Upper lobe of left lung (tissue), 6 donors: Measurements from ENCODE around the gene MFN1. TPM values are rescaled to one million over a fixed set of nuclear protein-coding genes. Genes with fewer than 3 reads are reported as not detected.

Source experiments
- ATAC-seq, 2 donors: fragments of 200-7000 bp; cut with Tn5 transposase; one replicate each; pipeline ENCODE4 v1.9.1; 2022; ENCODE audit warnings: mild to moderate bottlenecking in 2 of 2, moderate library complexity in 2 of 2; ENCODE audit not compliant: low FRiP score in 2 of 2
- DNase-seq, 2 donors: peaks; one replicate each; pipeline ENCODE4 v3.0.0-alpha.2; 2019 to 2020
- H3K27ac ChIP-seq, 4 donors: fragments of 200-600 bp; sonication (generic); one replicate each; pipeline ENCODE4 v1.5.1; 2016 to 2019
- H3K27me3 ChIP-seq, 4 donors: fragments of 200-600 bp; sonication (generic); one replicate each; pipeline ENCODE4 v1.5.1; 2017 to 2019
- H3K36me3 ChIP-seq, 4 donors: fragments of 200-600 bp; sonication (generic); one replicate each; pipeline ENCODE4 v1.5.1; 2016 to 2019
- H3K4me1 ChIP-seq, 4 donors: fragments of 200-600 bp; sonication (generic); one replicate each; pipeline ENCODE4 v1.5.1; 2018 to 2019
- H3K4me3 ChIP-seq, 4 donors: fragments of 200-600 bp; sonication (generic); one replicate each; pipeline ENCODE4 v1.5.1; 2017 to 2019; ENCODE audit warnings: mild to moderate bottlenecking in 2 of 4, moderate library complexity in 1 of 4
- H3K9me3 ChIP-seq, 4 donors: fragments of 200-600 bp; sonication (generic); one replicate each; pipeline ENCODE4 v1.5.1; 2018 to 2019
- CTCF ChIP-seq, 6 experiments: fragments of 450-650 bp in 4 of 6; fragments of 200-600 bp in 2 of 6; sonication (generic) in 2 of 6; IDR thresholded peaks; one replicate each; pipeline ENCODE4 v1.5.1; 2016 to 2019; ENCODE audit warnings: antibody characterized with exemption in 6 of 6
- EP300 ChIP-seq, 4 donors: sonication (generic); formaldehyde crosslinking; IDR thresholded peaks; one replicate each; pipeline ENCODE4 v1.5.1; 2017; ENCODE audit warnings: antibody characterized with exemption in 4 of 4, control low read depth in 2 of 4
- POLR2A ChIP-seq, 4 donors: fragments of 450-650 bp; IDR thresholded peaks; one replicate each; pipeline ENCODE4 v1.5.1; 2016 to 2017; ENCODE audit warnings: antibody characterized with exemption in 4 of 4, mild to moderate bottlenecking in 2 of 4
- POLR2AphosphoS5 ChIP-seq, 2 donors: sonication (generic); formaldehyde crosslinking; IDR thresholded peaks; one replicate each; pipeline ENCODE4 v1.5.1; 2017; ENCODE audit warnings: antibody characterized with exemption in 2 of 2
- WGBS, 2 donors: methylation state at CpG; one replicate each; pipeline ENCODE4 v1.1.5; 2017 to 2018; 5-methylcytosine and 5-hydroxymethylcytosine counted together
- total RNA-seq, 6 donors: library from RNA; depleted of rRNA in 4 of 6; stranded (reverse); fragments of >200 nt in 4 of 6; gene quantifications; one replicate each; pipeline versions ENCODE4 v1.1.0 to v1.2.1, GENCODE V29; 2016 to 2021
- donor health status: DM: no; HTN: no; CAD: no; lungs with moderate emphysema.
- donor health status: DM: no; HTN: yes; CAD: no; lungs with severe emphysema.

MFN1 gene
- total RNA-seq, 6 donors from 2014 or later, result 36.0 to 62.6 (median 47.8) TPM

- no peak for ATAC-seq
- Histone ChIP-seq H3K9me3 (no peaks in the 10 kb centered on the region), H3K27ac (peak overlapping the region; percentile 8 to 98 (median 90)), H3K36me3 (peaks cover 0 to 7% (median 0%) of the 10 kb centered on the region in 4 donors), H3K4me1 (peaks cover 13 to 30% (median 20%) of the 10 kb centered on the region in 4 donors), H3K27me3 (no peaks in the 10 kb centered on the region), H3K4me3 (peak overlapping the region in 3 of 4 donors; percentile 5 to 87 (median 63))
- DNase-seq, result peak in 1 of 2 donors; percentile 37
- whole genome bisulfite sequencing, 2 donors, result 34 to 44% methylated on average over 10 of the region's 10 CpGs
- peak in 3 of 6 experiments; percentile 19 to 35 (median 27) for TF ChIP-seq CTCF (IDR thresholded peaks at IDR 0.05)
- no peak for TF ChIP-seq EP300 (IDR thresholded peaks at IDR 0.05)
These were observed 25.7 kb upstream of the MFN1 start for GRCh38 chr3:179321668-179322285.

GRCh38 chr3:179322286-179323196 is 25.0 kb upstream of the MFN1 start, which contains the start of gene ZNF639:
ZNF639 (plus strand) TSS chr3:179323031; CDS start chr3:179328294, 5,263 bp downstream.
- DNase-seq (peak; percentile 82 to 95), ATAC-seq (peak; percentile 94 to 95)
- H3K27ac ChIP-seq, result peak within 1 kb of the TSS; percentile 87 to 98 (median 94)
- peak within 1 kb of the TSS; percentile 63 to 93 (median 84) for H3K4me3 ChIP-seq
- 1% methylated on average over 15 to 26 of the region's 75 CpGs for WGBS, 2 donors
- H3K36me3 ChIP-seq, result peaks cover 0 to 7% (median 0%) of the 10 kb centered on the region in 4 donors
- peaks cover 13 to 32% (median 20%) of the 10 kb centered on the region in 4 donors for H3K4me1 ChIP-seq
- H3K27me3 ChIP-seq, result no peaks in the 10 kb centered on the region
- TF ChIP-seq CTCF (IDR thresholded peaks at IDR 0.05) (peak; percentile 91 to 97 (median 94)), POLR2AphosphoS5 (IDR thresholded peaks at IDR 0.05) (peak in 1 of 2 donors; percentile 86), EP300 (IDR thresholded peaks at IDR 0.05) (no peak), POLR2A (IDR thresholded peaks at IDR 0.05) (peak in 3 of 4 donors; percentile 41 to 85 (median 82))
- no peaks in the 10 kb centered on the region for H3K9me3 ChIP-seq

GRCh38 chr3:179323197-179324110 is 24.1 kb upstream of the MFN1 start:
- H3K36me3 ChIP-seq, result peaks cover 0 to 12% (median 3%) of the 10 kb centered on the region in 4 donors
- H3K9me3 ChIP-seq, result no peaks in the 10 kb centered on the region
- WGBS, 2 donors, result 0 to 2% methylated on average over 23 to 24 of the region's 81 CpGs
- peak overlapping the region; percentile 87 to 98 (median 94) for H3K27ac ChIP-seq
- peak; percentile 66 to 93 for DNase-seq
- TF ChIP-seq POLR2A (IDR thresholded peaks at IDR 0.05), result peak in 2 of 4 donors; percentile 5 to 37
- TF ChIP-seq EP300 (IDR thresholded peaks at IDR 0.05), result no peak
- H3K4me1 ChIP-seq, result peaks cover 13 to 32% (median 20%) of the 10 kb centered on the region in 4 donors
- peak; percentile 79 to 86 for ATAC-seq
- H3K27me3 ChIP-seq, result no peaks in the 10 kb centered on the region
- H3K4me3 ChIP-seq, result peak overlapping the region; percentile 63 to 93 (median 84)

- no peak for DNase-seq
- Histone ChIP-seq H3K36me3 (peaks cover 5 to 21% (median 9%) of the 10 kb centered on the region in 4 donors), H3K4me1 (peaks cover 13 to 32% (median 20%) of the 10 kb centered on the region in 4 donors), H3K27ac (peak overlapping the region in 3 of 4 donors; percentile 87 to 98 (median 94)), H3K27me3 (no peaks in the 10 kb centered on the region), H3K4me3 (peak overlapping the region; percentile 63 to 93 (median 84)), H3K9me3 (no peaks in the 10 kb centered on the region)
- 2% methylated on average over 8 of the region's 8 CpGs for WGBS, 2 donors
- TF ChIP-seq POLR2A (IDR thresholded peaks at IDR 0.05) (no peak), EP300 (IDR thresholded peaks at IDR 0.05) (no peak), POLR2AphosphoS5 (IDR thresholded peaks at IDR 0.05) (no peak), CTCF (IDR thresholded peaks at IDR 0.05) (no peak)
- no peak for ATAC-seq
These were observed 23.2 kb upstream of the MFN1 start for GRCh38 chr3:179324270-179324754.
